ELR (cell line): ENCODE measurements around the gene SPG11.

ENCODE experiments used
- DNase-seq: peaks from one replicate; pipeline ENCODE4 v3.0.0-alpha.2; 2015; ENCODE audit warnings: low read depth

The SPG11 gene

GRCh38 chr15:44623178-44623577 lies 40.3 kb downstream of the SPG11 start:
- no peak for DNase-seq

GRCh38 chr15:44620081-44620480 lies 43.4 kb downstream of the SPG11 start:
- DNase-seq, result no peak

- no peak for DNase-seq
Measured at GRCh38 chr15:44616974-44617373, 46.5 kb downstream of the SPG11 start.

- DNase-seq, result no peak
Measured at GRCh38 chr15:44606740-44607139, 56.7 kb downstream of the SPG11 start.

GRCh38 chr15:44603126-44603525 lies 60.3 kb downstream of the SPG11 start:
- no peak for DNase-seq

GRCh38 chr15:44598892-44599291 lies 64.6 kb downstream of the SPG11 start:
- DNase-seq, result peak; percentile 56

GRCh38 chr15:44598066-44598465 lies 65.4 kb downstream of the SPG11 start:
- no peak for DNase-seq

- DNase-seq, result no peak
Measured at GRCh38 chr15:44596511-44597010, 66.9 kb downstream of the SPG11 start.

GRCh38 chr15:44595656-44596510 lies 67.6 kb downstream of the SPG11 start:
- DNase-seq, result no peak

GRCh38 chr15:44595246-44595645 lies 68.2 kb downstream of the SPG11 start:
- no peak for DNase-seq

GRCh38 chr15:44593042-44593736 lies 70.3 kb downstream of the SPG11 start:
- peak; percentile 55 for DNase-seq

GRCh38 chr15:44591326-44591725 lies 72.1 kb downstream of the SPG11 start:
- no peak for DNase-seq

- no peak for DNase-seq
Measured at GRCh38 chr15:44588541-44588940, 74.9 kb downstream of the SPG11 start.

- no peak for DNase-seq
Measured at GRCh38 chr15:44585633-44586032, 77.8 kb downstream of the SPG11 start.

GRCh38 chr15:44584162-44584749 lies 79.2 kb downstream of the SPG11 start:
- peak; percentile 53 for DNase-seq

GRCh38 chr15:44580105-44580504 lies 83.4 kb downstream of the SPG11 start:
- DNase-seq, result no peak

- DNase-seq, result no peak
Measured at GRCh38 chr15:44574734-44575133, 88.7 kb downstream of the SPG11 start.

- DNase-seq, result no peak
Measured at GRCh38 chr15:44573386-44573785, 90.1 kb downstream of the SPG11 start.

GRCh38 chr15:44570361-44570760 lies 93.1 kb downstream of the SPG11 start:
- no peak for DNase-seq

GRCh38 chr15:44569316-44569715 lies 94.1 kb downstream of the SPG11 start:
- DNase-seq, result no peak

GRCh38 chr15:44568338-44568737 lies 95.1 kb downstream of the SPG11 start:
- DNase-seq, result no peak

- no peak for DNase-seq
Measured at GRCh38 chr15:44566155-44566540, 97.3 kb downstream of the SPG11 start.
